HEK293 (cell line): ENCODE data around the gene WDR70.
A peak's percentile ranks its signal among the peaks of the same experiment; 100 is the strongest.

Experiments
- FEZF1 ChIP-seq: fragments of 450-650 bp; formaldehyde crosslinking; IDR thresholded peaks from 2 replicates; pipeline ENCODE4 v1.5.1; 2016; ENCODE audit warnings: missing biosample characterization, missing genetic modification characterization
- GFI1B ChIP-seq: fragments of 450-650 bp; formaldehyde crosslinking; IDR thresholded peaks from 2 replicates; pipeline ENCODE4 v1.5.1; 2016; ENCODE audit warnings: missing biosample characterization, missing genetic modification characterization
- HOXD13 ChIP-seq: sonication (generic); formaldehyde crosslinking; IDR thresholded peaks from 2 replicates; pipeline ENCODE4 v1.8.0; 2022; ENCODE audit warnings: missing genetic modification reagents, borderline replicate concordance
- MZF1 ChIP-seq: fragments of 450-650 bp; formaldehyde crosslinking; IDR thresholded peaks from 2 replicates; pipeline ENCODE4 v1.5.1; 2017; ENCODE audit warnings: missing biosample characterization, missing genetic modification characterization, borderline replicate concordance
- OSR2 ChIP-seq: fragments of 450-650 bp; formaldehyde crosslinking; IDR thresholded peaks from 2 replicates; pipeline ENCODE4 v1.5.1; 2016; ENCODE audit warnings: missing biosample characterization, missing genetic modification characterization
- PBX3 ChIP-seq: sonication (generic); formaldehyde crosslinking; IDR thresholded peaks from 2 replicates; pipeline ENCODE4 v1.8.1; 2022; ENCODE audit warnings: mild to moderate bottlenecking, moderate library complexity, missing genetic modification reagents
- PRDM1 ChIP-seq: fragments of 450-650 bp; formaldehyde crosslinking; IDR thresholded peaks from 2 replicates; pipeline ENCODE4; 2016; ENCODE audit warnings: missing biosample characterization, missing genetic modification characterization
- RBAK ChIP-seq: fragments of 450-650 bp; formaldehyde crosslinking; IDR thresholded peaks from 2 replicates; pipeline ENCODE4 v1.5.1; 2016; ENCODE audit warnings: missing biosample characterization, missing genetic modification characterization
- REST ChIP-seq: fragments of 450-650 bp; formaldehyde crosslinking; IDR thresholded peaks from 2 replicates; pipeline ENCODE4 v1.5.1; 2016; ENCODE audit warnings: missing biosample characterization, missing genetic modification characterization
- SP7 ChIP-seq: fragments of 450-650 bp; formaldehyde crosslinking; IDR thresholded peaks from 2 replicates; pipeline ENCODE4 v1.5.1; 2016; ENCODE audit warnings: missing biosample characterization, missing genetic modification characterization
- TCF7L2 ChIP-seq: IDR thresholded peaks from 2 replicates; pipeline ENCODE4 v1.6.1; 2011; ENCODE audit warnings: low read depth, mild to moderate bottlenecking, inconsistent platforms, low read length, moderate library complexity, borderline replicate concordance
- ZBTB1 ChIP-seq: fragments of 450-650 bp; formaldehyde crosslinking; IDR thresholded peaks from 2 replicates; pipeline ENCODE4 v1.5.1; 2016; ENCODE audit warnings: missing biosample characterization, missing genetic modification characterization
- ZBTB17 ChIP-seq: fragments of 450-650 bp; formaldehyde crosslinking; IDR thresholded peaks from 2 replicates; pipeline ENCODE4 v1.5.1; 2016; ENCODE audit warnings: missing biosample characterization, missing genetic modification characterization
- ZBTB21 ChIP-seq: fragments of 450-650 bp; formaldehyde crosslinking; IDR thresholded peaks from 2 replicates; pipeline ENCODE4 v1.5.1; 2017; ENCODE audit warnings: missing biosample characterization, missing genetic modification characterization
- ZNF140 ChIP-seq: fragments of 450-650 bp; formaldehyde crosslinking; IDR thresholded peaks from 2 replicates; pipeline ENCODE4 v1.5.1; 2016; ENCODE audit warnings: missing biosample characterization, missing genetic modification characterization
- ZNF239 ChIP-seq: fragments of 450-650 bp; formaldehyde crosslinking; IDR thresholded peaks from 2 replicates; pipeline ENCODE4 v1.5.1; 2016; ENCODE audit warnings: missing biosample characterization, missing genetic modification characterization
- ZNF302 ChIP-seq: fragments of 450-650 bp; formaldehyde crosslinking; IDR thresholded peaks from 2 replicates; pipeline ENCODE4 v1.5.1; 2016; ENCODE audit warnings: missing biosample characterization, missing genetic modification characterization, low read depth
- ZNF335 ChIP-seq: fragments of 450-650 bp; formaldehyde crosslinking; conservative IDR thresholded peaks from 2 replicates; pipeline ENCODE4 v1.5.1; 2016; ENCODE audit warnings: missing biosample characterization, missing genetic modification characterization
- ZNF426 ChIP-seq: fragments of 450-650 bp; formaldehyde crosslinking; IDR thresholded peaks from 2 replicates; pipeline ENCODE4 v1.5.1; 2017; ENCODE audit warnings: missing biosample characterization, missing genetic modification characterization, mild to moderate bottlenecking, inconsistent platforms, moderate library complexity
- ZNF501 ChIP-seq: fragments of 450-650 bp; formaldehyde crosslinking; IDR thresholded peaks from 2 replicates; pipeline ENCODE4 v1.5.1; 2016; ENCODE audit warnings: missing biosample characterization, missing genetic modification characterization
- ZNF510 ChIP-seq: fragments of 450-650 bp; formaldehyde crosslinking; IDR thresholded peaks from 2 replicates; pipeline ENCODE4 v1.5.1; 2018; ENCODE audit warnings: mild to moderate bottlenecking, missing genetic modification characterization, missing biosample characterization; ENCODE audit not compliant: insufficient replicate concordance
- ZNF549 ChIP-seq: fragments of 450-650 bp; IDR thresholded peaks from 2 replicates; pipeline ENCODE4 v1.5.1; 2018; ENCODE audit warnings: missing biosample characterization, missing genetic modification characterization, mild to moderate bottlenecking, inconsistent platforms, moderate library complexity
- ZNF585B ChIP-seq: fragments of 450-650 bp; formaldehyde crosslinking; IDR thresholded peaks from 2 replicates; pipeline ENCODE4 v1.5.1; 2016; ENCODE audit warnings: missing biosample characterization, missing genetic modification characterization
- ZNF600 ChIP-seq: fragments of 450-650 bp; formaldehyde crosslinking; IDR thresholded peaks from 2 replicates; pipeline ENCODE4 v1.5.1; 2016; ENCODE audit warnings: missing biosample characterization, missing genetic modification characterization
- ZNF701 ChIP-seq: fragments of 450-650 bp; formaldehyde crosslinking; IDR thresholded peaks from 2 replicates; pipeline ENCODE4 v1.5.1; 2016; ENCODE audit warnings: missing biosample characterization, missing genetic modification characterization
- ZNF792 ChIP-seq: fragments of 450-650 bp; formaldehyde crosslinking; IDR thresholded peaks from 2 replicates; pipeline ENCODE4 v1.5.1; 2016; ENCODE audit warnings: missing biosample characterization, missing genetic modification characterization
- TF ChIP-seq, protein P1 (sequence below): IDR thresholded peaks from 2 replicates; pipeline ENCODE4 v1.6.1; 2011; ENCODE audit warnings: mild to moderate bottlenecking, low read depth, low read length, borderline replicate concordance
- TF ChIP-seq, protein P2 (sequence below): fragments of 450-650 bp; formaldehyde crosslinking; IDR thresholded peaks from 2 replicates; pipeline ENCODE4 v1.5.1; 2016; ENCODE audit warnings: missing biosample characterization, missing genetic modification characterization
- TF ChIP-seq, protein P3 (sequence below): fragments of 450-650 bp; formaldehyde crosslinking; IDR thresholded peaks from 2 replicates; pipeline ENCODE4 v1.5.1; 2016; ENCODE audit warnings: missing biosample characterization, missing genetic modification characterization
- TF ChIP-seq, protein P4 (sequence below): fragments of 450-650 bp; formaldehyde crosslinking; IDR thresholded peaks from 2 replicates; pipeline ENCODE4 v1.5.1; 2017; ENCODE audit warnings: missing biosample characterization, missing genetic modification characterization

The WDR70 gene

GRCh38 chr5:37722236-37723161 is 343.4 kb downstream of the WDR70 start (continued):
- no peak for TF ChIP-seq TCF7L2
- TF ChIP-seq HOXD13 (CRISPR knock-in tag): no peak
- TF ChIP-seq ZNF501 (tag by site-specific recombination): no peak
- TF ChIP-seq ZNF426 (tag by site-specific recombination): no peak
- no peak for TF ChIP-seq ZNF510 (tag by site-specific recombination)
- 0 out of 2 replicates have a peak, but pooled peaks have one; percentile 17 for TF ChIP-seq GFI1B (tag by site-specific recombination)
- TF ChIP-seq, protein P1, sequence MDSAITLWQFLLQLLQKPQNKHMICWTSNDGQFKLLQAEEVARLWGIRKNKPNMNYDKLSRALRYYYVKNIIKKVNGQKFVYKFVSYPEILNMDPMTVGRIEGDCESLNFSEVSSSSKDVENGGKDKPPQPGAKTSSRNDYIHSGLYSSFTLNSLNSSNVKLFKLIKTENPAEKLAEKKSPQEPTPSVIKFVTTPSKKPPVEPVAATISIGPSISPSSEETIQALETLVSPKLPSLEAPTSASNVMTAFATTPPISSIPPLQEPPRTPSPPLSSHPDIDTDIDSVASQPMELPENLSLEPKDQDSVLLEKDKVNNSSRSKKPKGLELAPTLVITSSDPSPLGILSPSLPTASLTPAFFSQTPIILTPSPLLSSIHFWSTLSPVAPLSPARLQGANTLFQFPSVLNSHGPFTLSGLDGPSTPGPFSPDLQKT: no peak
- peak; percentile 63; the same call in 1 of the 2 replicates for TF ChIP-seq ZBTB17
- TF ChIP-seq, protein P2, sequence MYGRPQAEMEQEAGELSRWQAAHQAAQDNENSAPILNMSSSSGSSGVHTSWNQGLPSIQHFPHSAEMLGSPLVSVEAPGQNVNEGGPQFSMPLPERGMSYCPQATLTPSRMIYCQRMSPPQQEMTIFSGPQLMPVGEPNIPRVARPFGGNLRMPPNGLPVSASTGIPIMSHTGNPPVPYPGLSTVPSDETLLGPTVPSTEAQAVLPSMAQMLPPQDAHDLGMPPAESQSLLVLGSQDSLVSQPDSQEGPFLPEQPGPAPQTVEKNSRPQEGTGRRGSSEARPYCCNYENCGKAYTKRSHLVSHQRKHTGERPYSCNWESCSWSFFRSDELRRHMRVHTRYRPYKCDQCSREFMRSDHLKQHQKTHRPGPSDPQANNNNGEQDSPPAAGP (tag by site-specific recombination): no peak
- no peak for TF ChIP-seq ZNF585B (tag by site-specific recombination)
- no peak for TF ChIP-seq FEZF1 (tag by site-specific recombination)
- TF ChIP-seq ZNF335 (tag by site-specific recombination): 0 out of 2 replicates have a peak, but pooled peaks have one; percentile 11
- TF ChIP-seq MZF1: no peak
- TF ChIP-seq PRDM1 (tag by site-specific recombination): peak; percentile 79; the same call in 1 of the 2 replicates
- TF ChIP-seq ZNF792 (tag by site-specific recombination): no peak
- TF ChIP-seq ZNF600: peak; percentile 73
- TF ChIP-seq PBX3 (CRISPR knock-in tag): no peak
- peak; percentile 97 for TF ChIP-seq SP7 (tag by site-specific recombination)
- TF ChIP-seq, protein P3, sequence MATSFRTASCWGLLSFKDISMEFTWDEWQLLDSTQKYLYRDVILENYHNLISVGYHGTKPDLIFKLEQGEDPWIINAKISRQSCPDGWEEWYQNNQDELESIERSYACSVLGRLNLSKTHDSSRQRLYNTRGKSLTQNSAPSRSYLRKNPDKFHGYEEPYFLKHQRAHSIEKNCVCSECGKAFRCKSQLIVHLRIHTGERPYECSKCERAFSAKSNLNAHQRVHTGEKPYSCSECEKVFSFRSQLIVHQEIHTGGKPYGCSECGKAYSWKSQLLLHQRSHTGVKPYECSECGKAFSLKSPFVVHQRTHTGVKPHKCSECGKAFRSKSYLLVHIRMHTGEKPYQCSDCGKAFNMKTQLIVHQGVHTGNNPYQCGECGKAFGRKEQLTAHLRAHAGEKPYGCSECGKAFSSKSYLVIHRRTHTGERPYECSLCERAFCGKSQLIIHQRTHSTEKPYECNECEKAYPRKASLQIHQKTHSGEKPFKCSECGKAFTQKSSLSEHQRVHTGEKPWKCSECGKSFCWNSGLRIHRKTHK (tag by site-specific recombination): no peak
- TF ChIP-seq RBAK: no peak
- no peak for TF ChIP-seq ZNF140 (tag by site-specific recombination)
- TF ChIP-seq ZNF239 (tag by site-specific recombination): no peak
- TF ChIP-seq ZNF549: no peak
- no peak for TF ChIP-seq ZNF302 (tag by site-specific recombination)
- TF ChIP-seq ZNF701 (tag by site-specific recombination): no peak
- peak; percentile 85 for TF ChIP-seq ZBTB21 (tag by site-specific recombination)
- TF ChIP-seq, protein P4, sequence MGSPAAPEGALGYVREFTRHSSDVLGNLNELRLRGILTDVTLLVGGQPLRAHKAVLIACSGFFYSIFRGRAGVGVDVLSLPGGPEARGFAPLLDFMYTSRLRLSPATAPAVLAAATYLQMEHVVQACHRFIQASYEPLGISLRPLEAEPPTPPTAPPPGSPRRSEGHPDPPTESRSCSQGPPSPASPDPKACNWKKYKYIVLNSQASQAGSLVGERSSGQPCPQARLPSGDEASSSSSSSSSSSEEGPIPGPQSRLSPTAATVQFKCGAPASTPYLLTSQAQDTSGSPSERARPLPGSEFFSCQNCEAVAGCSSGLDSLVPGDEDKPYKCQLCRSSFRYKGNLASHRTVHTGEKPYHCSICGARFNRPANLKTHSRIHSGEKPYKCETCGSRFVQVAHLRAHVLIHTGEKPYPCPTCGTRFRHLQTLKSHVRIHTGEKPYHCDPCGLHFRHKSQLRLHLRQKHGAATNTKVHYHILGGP: no peak
- TF ChIP-seq OSR2 (tag by site-specific recombination): peak; percentile 80
- TF ChIP-seq ZBTB1 (tag by site-specific recombination): peak; percentile 84; the same call in 1 of the 2 replicates
- no peak for TF ChIP-seq REST (tag by site-specific recombination)
